Endodermal cell (in vitro differentiated cells): ENCODE measurements around the gene CD83. TPM values are rescaled to one million over a fixed set of nuclear protein-coding genes. Genes with fewer than 3 reads are reported as not detected.

Experiments used
- DNase-seq: peaks from one replicate; pipeline ENCODE4 v3.0.0-alpha.2; 2017
- H3K27ac ChIP-seq: 2 replicates; pipeline ENCODE4 v1.5.1; 2013; ENCODE audit warnings: mild to moderate bottlenecking, low read depth, low read length, moderate library complexity
- H3K27me3 ChIP-seq: 2 replicates; pipeline ENCODE4 v1.6.1; 2013; ENCODE audit warnings: mild to moderate bottlenecking, low read length, moderate library complexity; ENCODE audit not compliant: insufficient read depth, control insufficient read depth, poor library complexity, severe bottlenecking
- H3K36me3 ChIP-seq: 2 replicates; pipeline ENCODE4 v1.7.0; 2013; ENCODE audit warnings: mild to moderate bottlenecking, low read length, moderate library complexity; ENCODE audit not compliant: control insufficient read depth, insufficient read depth
- H3K4me1 ChIP-seq: one replicate; pipeline ENCODE4 v1.7.0; 2013; ENCODE audit warnings: low read length; ENCODE audit not compliant: control insufficient read depth, insufficient read depth
- H3K4me3 ChIP-seq: 2 replicates; pipeline ENCODE4 v1.5.1; 2013; ENCODE audit warnings: mild to moderate bottlenecking, low read length, moderate library complexity
- H3K9ac ChIP-seq: 2 replicates; pipeline ENCODE4 v1.6.1; 2013; ENCODE audit warnings: mild to moderate bottlenecking, low read length, moderate library complexity; ENCODE audit not compliant: poor library complexity, severe bottlenecking; ENCODE audit errors: extremely low read depth
- H3K9me3 ChIP-seq: 2 replicates; pipeline ENCODE4 v1.6.1; 2013; ENCODE audit warnings: mild to moderate bottlenecking, low read length, moderate library complexity; ENCODE audit not compliant: control insufficient read depth
- H3K27ac Mint-ChIP-seq: 2 replicates; pipeline ENCODE4 v1.8.0; 2020; ENCODE audit warnings: mixed read lengths
- H3K27me3 Mint-ChIP-seq: 2 replicates; pipeline ENCODE4 v1.8.0; 2021; ENCODE audit warnings: mild to moderate bottlenecking, mixed read lengths; ENCODE audit not compliant: insufficient read depth
- H3K36me3 Mint-ChIP-seq: 2 replicates; pipeline ENCODE4 v1.8.0; 2020; ENCODE audit warnings: low read depth, mixed read lengths
- H3K4me1 Mint-ChIP-seq: 2 replicates; pipeline ENCODE4 v1.8.0; 2020; ENCODE audit warnings: mixed read lengths
- H3K4me3 Mint-ChIP-seq: 2 replicates; pipeline ENCODE4 v1.8.0; 2020; ENCODE audit warnings: mild to moderate bottlenecking, moderate library complexity, mixed read lengths
- H3K9me3 Mint-ChIP-seq: 2 replicates; pipeline ENCODE4 v1.8.0; 2020; ENCODE audit warnings: mild to moderate bottlenecking, mixed read lengths
- WGBS, 2 experiments: methylation state at CpG; one replicate each; pipeline versions ENCODE4 v1.1.5 to v1.1.7; 2013; ENCODE audit warnings: missing lambda C conversion rate in 2 of 2, mixed read lengths in 1 of 2; ENCODE audit not compliant: insufficient coverage in 1 of 2, insufficient read length in 1 of 2; 5-methylcytosine and 5-hydroxymethylcytosine counted together
- total RNA-seq, 2 donors: library from RNA; stranded (reverse); fragmentation: NEBNext Ultra II Directional in 1 of 2; extraction: Animal tissue kit (Norgen Biotek cat#: 25700) in 1 of 2; gene quantifications; 2 replicates in 1 of 2; 3 replicates in 1 of 2; pipeline ENCODE4 v1.2.1, GENCODE V29; 2021
- TF ChIP-seq, protein P1 (sequence below): fragments of 200-600 bp; sonication (generic); conservative IDR thresholded peaks from 2 replicates; pipeline ENCODE4 v1.5.0; 2021; ENCODE audit warnings: antibody characterized with exemption, mild to moderate bottlenecking

CD83 gene
- total RNA-seq, 2 donors from 2014 or later: 2.8 to 7.0 TPM

DNA sequence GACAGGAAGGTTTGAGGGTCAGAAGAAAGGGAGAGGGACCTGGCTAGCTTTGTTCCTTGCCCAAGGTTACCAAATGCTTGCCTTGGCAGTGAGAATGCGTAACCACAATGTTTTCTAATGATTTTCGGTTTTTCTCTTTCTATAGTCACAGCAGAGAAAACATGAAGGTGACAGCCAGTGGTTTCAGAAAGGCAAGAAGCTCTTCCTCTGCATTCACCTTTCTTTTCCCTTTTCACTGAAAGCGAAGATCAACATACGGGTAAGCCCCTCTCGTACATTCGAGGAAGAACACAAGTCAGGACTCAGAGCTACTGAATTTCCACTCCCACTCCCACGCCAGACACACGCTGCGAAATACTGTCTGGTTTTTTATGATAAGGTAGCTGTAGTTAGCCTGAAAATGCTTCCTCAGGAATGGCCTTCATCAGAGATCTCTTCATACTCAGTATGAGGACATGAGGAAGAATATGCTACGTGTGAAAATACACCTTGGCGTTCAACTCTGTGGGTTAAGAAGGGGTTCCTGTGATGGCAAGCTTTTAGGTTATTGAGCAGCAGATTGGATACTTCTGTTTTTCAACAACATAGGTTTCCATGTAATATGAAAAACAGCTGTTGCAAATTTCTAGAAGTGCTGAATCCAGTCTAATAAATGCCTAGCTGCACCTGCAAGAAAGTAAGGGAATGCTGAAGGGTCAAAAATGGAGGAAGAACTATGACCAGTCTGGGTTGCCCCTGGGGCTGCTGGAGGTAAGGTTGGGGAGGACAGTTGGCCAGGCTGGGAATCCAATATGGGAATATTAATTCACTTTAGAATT lies 7.4 kb upstream of the CD83 start:
- WGBS, 2 experiments: 84 to 87% methylated on average over 5 to 11 of the region's 11 CpGs
- H3K36me3 Mint-ChIP-seq: no peaks in the 10 kb centered on the region
- H3K4me1 ChIP-seq: no peaks in the 10 kb centered on the region
- H3K4me3 Mint-ChIP-seq: no peak overlapping the region
- no peaks in the 10 kb centered on the region for H3K36me3 ChIP-seq
- DNase-seq: no peak
- peaks cover 10% of the 10 kb centered on the region for H3K27me3 Mint-ChIP-seq
- H3K4me1 Mint-ChIP-seq: no peaks in the 10 kb centered on the region
- H3K9me3 Mint-ChIP-seq: peaks cover 30% of the 10 kb centered on the region
- no peak overlapping the region for H3K9ac ChIP-seq
- H3K27ac ChIP-seq: no peak overlapping the region
- peaks cover 17% of the 10 kb centered on the region for H3K9me3 ChIP-seq
- H3K4me3 ChIP-seq: no peak overlapping the region
- TF ChIP-seq, protein P1, sequence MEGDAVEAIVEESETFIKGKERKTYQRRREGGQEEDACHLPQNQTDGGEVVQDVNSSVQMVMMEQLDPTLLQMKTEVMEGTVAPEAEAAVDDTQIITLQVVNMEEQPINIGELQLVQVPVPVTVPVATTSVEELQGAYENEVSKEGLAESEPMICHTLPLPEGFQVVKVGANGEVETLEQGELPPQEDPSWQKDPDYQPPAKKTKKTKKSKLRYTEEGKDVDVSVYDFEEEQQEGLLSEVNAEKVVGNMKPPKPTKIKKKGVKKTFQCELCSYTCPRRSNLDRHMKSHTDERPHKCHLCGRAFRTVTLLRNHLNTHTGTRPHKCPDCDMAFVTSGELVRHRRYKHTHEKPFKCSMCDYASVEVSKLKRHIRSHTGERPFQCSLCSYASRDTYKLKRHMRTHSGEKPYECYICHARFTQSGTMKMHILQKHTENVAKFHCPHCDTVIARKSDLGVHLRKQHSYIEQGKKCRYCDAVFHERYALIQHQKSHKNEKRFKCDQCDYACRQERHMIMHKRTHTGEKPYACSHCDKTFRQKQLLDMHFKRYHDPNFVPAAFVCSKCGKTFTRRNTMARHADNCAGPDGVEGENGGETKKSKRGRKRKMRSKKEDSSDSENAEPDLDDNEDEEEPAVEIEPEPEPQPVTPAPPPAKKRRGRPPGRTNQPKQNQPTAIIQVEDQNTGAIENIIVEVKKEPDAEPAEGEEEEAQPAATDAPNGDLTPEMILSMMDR: no peak
- no peak overlapping the region for H3K27ac Mint-ChIP-seq
- no peaks in the 10 kb centered on the region for H3K27me3 ChIP-seq

DNA sequence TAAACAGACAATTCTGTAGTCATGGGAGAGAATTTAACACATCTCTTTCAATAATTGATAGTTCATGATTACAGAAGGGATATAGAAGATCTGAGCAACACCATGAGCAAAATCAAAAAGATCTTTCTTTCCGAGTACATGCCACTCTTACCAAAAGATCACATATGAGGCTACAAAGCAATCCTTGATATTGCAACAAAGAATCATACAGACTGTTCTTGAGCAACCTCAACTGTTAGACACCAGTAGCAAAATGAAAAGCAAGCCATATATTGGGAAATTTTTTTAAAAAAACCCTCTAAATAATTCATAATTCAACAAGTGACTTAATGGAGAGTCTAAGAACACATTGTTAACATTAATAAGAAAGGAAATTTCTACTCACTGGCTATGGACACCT lies 3.6 kb upstream of the CD83 start:
- H3K27me3 Mint-ChIP-seq: peaks cover 37% of the 10 kb centered on the region
- DNase-seq: no peak
- TF ChIP-seq, protein P1: no peak
- H3K27ac Mint-ChIP-seq: no peak overlapping the region
- WGBS, 2 experiments: 100% methylated on average over 1 of the region's 1 CpG; no CpG with 5 or more reads in 1 of the 2 experiments
- Histone ChIP-seq H3K36me3 (no peaks in the 10 kb centered on the region), H3K27ac (no peak overlapping the region), H3K4me1 (no peaks in the 10 kb centered on the region), H3K9ac (no peak overlapping the region), H3K4me3 (no peak overlapping the region), H3K27me3 (peaks cover 12% of the 10 kb centered on the region), H3K9me3 (no peaks in the 10 kb centered on the region)
- H3K4me3 Mint-ChIP-seq: no peak overlapping the region
- H3K4me1 Mint-ChIP-seq: peaks cover 6% of the 10 kb centered on the region
- H3K9me3 Mint-ChIP-seq: no peaks in the 10 kb centered on the region
- H3K36me3 Mint-ChIP-seq: no peaks in the 10 kb centered on the region

DNA sequence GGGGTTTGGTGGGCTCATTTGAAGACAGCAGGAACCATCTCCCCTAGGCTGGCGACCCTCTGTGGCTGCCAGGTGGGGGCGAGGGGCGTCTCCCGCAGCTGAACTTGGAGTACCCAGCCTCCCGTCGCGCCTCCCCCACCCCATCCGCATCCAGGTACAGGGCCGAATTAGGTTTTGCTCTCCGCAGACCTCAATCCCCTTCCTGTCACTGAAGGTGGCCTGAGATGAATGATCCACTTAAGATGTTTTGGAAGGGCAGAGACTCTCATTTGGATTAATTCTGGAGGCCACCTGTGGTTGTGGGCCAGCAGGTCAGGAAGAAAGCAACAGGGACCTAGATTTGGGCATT lies 493 bp downstream of the CD83 start:
- Histone ChIP-seq H3K4me3 (peak overlapping the region; percentile 70), H3K4me1 (no peaks in the 10 kb centered on the region), H3K9ac (no peak overlapping the region), H3K27me3 (peaks cover 15% of the 10 kb centered on the region), H3K9me3 (no peaks in the 10 kb centered on the region), H3K36me3 (no peaks in the 10 kb centered on the region), H3K27ac (no peak overlapping the region)
- TF ChIP-seq, protein P1: no peak
- Mint-ChIP-seq H3K36me3 (no peaks in the 10 kb centered on the region), H3K27ac (peak overlapping the region; percentile 53), H3K4me1 (peaks cover 6% of the 10 kb centered on the region), H3K27me3 (peaks cover 39% of the 10 kb centered on the region), H3K4me3 (peak overlapping the region; percentile 84), H3K9me3 (no peaks in the 10 kb centered on the region)
- no peak for DNase-seq
- WGBS, 2 experiments: 0 to 15% methylated on average over 1 to 10 of the region's 10 CpGs
